Left cardiac atrium (tissue), 4 donors: Measurements from ENCODE around the gene ATP8B4. TPM values are rescaled to one million over a fixed set of nuclear protein-coding genes. Genes with fewer than 3 reads are reported as not detected.
"Not testable (repeated sequence)": the region's sequence is repeated elsewhere in the genome, so short reads cannot be mapped to it uniquely, and the experiment has no call there.

Experiments used
- ATAC-seq, 2 donors: fragments of 200-7000 bp; cut with Tn5 transposase; one replicate each; pipeline ENCODE4 v1.9.1; 2020; ENCODE audit warnings: mild to moderate bottlenecking in 2 of 2, moderate library complexity in 2 of 2
- DNase-seq: peaks from one replicate; pipeline ENCODE4 v3.0.0-alpha.2; 2020
- intact Hi-C, 2 donors: fragments of 100-400 bp; cut with DNase I; formaldehyde crosslinking; loops; one replicate each; pipeline versions ENCODE4 v1.14.1 to v1.15.1; 2022 to 2023
- total RNA-seq, 2 donors: library from RNA; stranded (reverse); fragmentation: NEBNext Ultra II Directional; extraction: Animal tissue kit (Norgen Biotek cat#: 25700); gene quantifications; one replicate each; pipeline ENCODE4 v1.2.1, GENCODE V29; 2021
- donor health status: DM: no; HTN: yes; CAD: no.
- donor health status: DM: no; HTN: yes; CAD: no; lungs with severe emphysema.
- donor health status: DM: yes; HTN: yes; CAD: no.
- donor health status: Dilated cardiomyopathy.

ATP8B4 gene
- total RNA-seq, 2 donors from 2014 or later, result 5.4 to 9.7 TPM

GRCh38 chr15:50117431-50118027 lies 1.5 kb downstream of the ATP8B4 start:
- intact Hi-C loops, result no loop called here
- DNase-seq (no peak), ATAC-seq (no peak)

- DNase-seq, result no peak
- no peak for ATAC-seq
- intact Hi-C loops, result no loop called here
Measured at GRCh38 chr15:50116477-50116876, 2.6 kb downstream of the ATP8B4 start.

GRCh38 chr15:50113992-50114780 lies 4.8 kb downstream of the ATP8B4 start:
- ATAC-seq (peak; percentile 27 to 65), DNase-seq (peak; percentile 30)
- intact Hi-C loops, result no loop called here

- intact Hi-C loops, result no loop called here
- peak; percentile 35 to 52 for ATAC-seq
- DNase-seq, result no peak
Measured at GRCh38 chr15:50113187-50113505, 5.9 kb downstream of the ATP8B4 start.

- DNase-seq (peak; percentile 27), ATAC-seq (peak in 1 of 2 donors; percentile 48)
- intact Hi-C loops, result no loop called here
Measured at GRCh38 chr15:50112488-50113186, 6.4 kb downstream of the ATP8B4 start.

GRCh38 chr15:50110285-50110684 lies 8.7 kb downstream of the ATP8B4 start:
- DNase-seq (no peak), ATAC-seq (no peak)
- intact Hi-C loops, result no loop called here

GRCh38 chr15:50109076-50109987 lies 9.7 kb downstream of the ATP8B4 start:
- intact Hi-C loops, result no loop called here
- DNase-seq, result no peak
- ATAC-seq, result peak in 1 of 2 donors; percentile 16

- peak in 1 of 2 donors; percentile 18 for ATAC-seq
Measured at GRCh38 chr15:50108461-50108860, 10.6 kb downstream of the ATP8B4 start.

GRCh38 chr15:50107591-50108408 lies 11.2 kb downstream of the ATP8B4 start:
- intact Hi-C loops, result no loop called here
- no peak for DNase-seq
- ATAC-seq, result peak; percentile 78 to 81

More at GRCh38 chr15:50108461-50108860, 10.6 kb downstream of the ATP8B4 start:
- intact Hi-C loops, result no loop called here
- no peak for DNase-seq

- ATAC-seq, result no peak
- no peak for DNase-seq
- intact Hi-C loops, result no loop called here
Measured at GRCh38 chr15:50107157-50107556, 11.9 kb downstream of the ATP8B4 start.

- intact Hi-C loops, result no loop called here
Measured at GRCh38 chr15:50106457-50106856, 12.6 kb downstream of the ATP8B4 start.

GRCh38 chr15:50100486-50100885 lies 18.5 kb downstream of the ATP8B4 start:
- intact Hi-C loops, result no loop called here
- ATAC-seq (no peak), DNase-seq (no peak)

More at GRCh38 chr15:50106457-50106856, 12.6 kb downstream of the ATP8B4 start:
- no peak for ATAC-seq
- no peak for DNase-seq

- DNase-seq (no peak), ATAC-seq (no peak)
- intact Hi-C loops, result no loop called here
Measured at GRCh38 chr15:50098545-50098944, 20.5 kb downstream of the ATP8B4 start.

- ATAC-seq (no peak), DNase-seq (no peak)
- intact Hi-C loops, result no loop called here
Measured at GRCh38 chr15:50095938-50096821, 22.9 kb downstream of the ATP8B4 start.

GRCh38 chr15:50089386-50089785 lies 29.6 kb downstream of the ATP8B4 start:
- intact Hi-C loops, ATAC-seq, DNase-seq: not testable (repeated sequence)

- ATAC-seq (no peak), DNase-seq (no peak)
- intact Hi-C loops, result no loop called here
Measured at GRCh38 chr15:50084932-50085331, 34.1 kb downstream of the ATP8B4 start.

GRCh38 chr15:50083424-50084025 lies 35.5 kb downstream of the ATP8B4 start:
- DNase-seq (no peak), ATAC-seq (no peak)
- intact Hi-C loops, result no loop called here
